Measurements from ENCODE around the gene RAB3GAP2.

GRCh38 chr1:220164116-220164515 lies 108.1 kb downstream of the RAB3GAP2 start:
- no peak for TF ChIP-seq CTCF (IDR thresholded peaks at IDR 0.05)
- no peak for TF ChIP-seq POLR2A (IDR thresholded peaks at IDR 0.05)

Data from uterus (tissue), 2 donors.